Esophagus muscularis mucosa (tissue), 4 donors: ENCODE measurements around the gene GAS2. TPM values are rescaled to one million over a fixed set of nuclear protein-coding genes. Genes with fewer than 3 reads are reported as not detected.
A peak's percentile ranks its signal among the peaks of the same experiment; 100 is the strongest.

Source experiments
- DNase-seq: peaks from one replicate; pipeline ENCODE4 v3.0.0-alpha.2; 2017; ENCODE audit errors: extremely low spot score
- H3K27ac ChIP-seq, 4 donors: fragments of 200-600 bp; sonication (generic); replicated peaks in 1 of 4; 1 replicate in 3 of 4; 2 replicates in 1 of 4; pipeline ENCODE4 v1.5.1; 2016 to 2019; ENCODE audit warnings: mild to moderate bottlenecking in 1 of 4
- H3K27me3 ChIP-seq, 4 donors: fragments of 200-600 bp; sonication (generic); one replicate each; pipeline versions ENCODE4 v1.5.1 to v1.6.0; 2016 to 2019
- H3K36me3 ChIP-seq, 4 donors: fragments of 200-600 bp; sonication (generic); one replicate each; pipeline ENCODE4 v1.5.1; 2016 to 2019
- H3K4me1 ChIP-seq, 4 donors: fragments of 200-600 bp; sonication (generic); one replicate each; pipeline ENCODE4 v1.5.1; 2016 to 2019
- H3K4me3 ChIP-seq, 4 donors: fragments of 200-600 bp; sonication (generic); 1 replicate in 2 of 4; 2 replicates in 2 of 4; pipeline ENCODE4 v1.5.1; 2016 to 2019; ENCODE audit warnings: mild to moderate bottlenecking in 4 of 4, moderate library complexity in 1 of 4
- H3K9me3 ChIP-seq, 4 donors: fragments of 200-600 bp; sonication (generic); 1 replicate in 3 of 4; 2 replicates in 1 of 4; pipeline ENCODE4 v1.5.1; 2016 to 2019
- CTCF ChIP-seq, 3 experiments: fragments of 200-600 bp in 2 of 3; fragments of 450-650 bp in 1 of 3; sonication (generic) in 2 of 3; IDR thresholded peaks; one replicate each; pipeline ENCODE4 v1.5.1; 2017 to 2019; ENCODE audit warnings: antibody characterized with exemption in 3 of 3, mild to moderate bottlenecking in 2 of 3, moderate library complexity in 1 of 3
- EP300 ChIP-seq: sonication (generic); formaldehyde crosslinking; IDR thresholded peaks from one replicate; pipeline ENCODE4 v1.6.1; 2017; ENCODE audit warnings: antibody characterized with exemption
- POLR2A ChIP-seq: fragments of 450-650 bp; IDR thresholded peaks from one replicate; pipeline ENCODE4 v1.6.1; 2017; ENCODE audit warnings: antibody characterized with exemption, moderate library complexity, mild to moderate bottlenecking, low read depth
- POLR2AphosphoS5 ChIP-seq, 2 donors: sonication (generic); formaldehyde crosslinking; IDR thresholded peaks; one replicate each; pipeline ENCODE4 v1.6.1; 2017; ENCODE audit warnings: antibody characterized with exemption in 2 of 2
- WGBS: methylation state at CpG from one replicate; pipeline ENCODE4 v1.1.5; 2018; 5-methylcytosine and 5-hydroxymethylcytosine counted together
- intact Hi-C: fragments of 100-400 bp; cut with DNase I; formaldehyde crosslinking; loops from one replicate; pipeline ENCODE4 v1.15.1; 2023
- total RNA-seq, 4 donors: library from RNA; depleted of rRNA; stranded (reverse); fragments of >200 nt; gene quantifications; one replicate each; pipeline versions ENCODE4 v1.1.0 to v1.2.1, GENCODE V29; 2016

The GAS2 gene
- total RNA-seq, 4 donors from 2014 or later = 0.65 to 4.2 (median 1.4) TPM

GRCh38 chr11:22809893-22810292 lies 143.5 kb downstream of the GAS2 start:
- Histone ChIP-seq H3K27me3 (no peaks in the 10 kb centered on the region), H3K4me3 (no peak overlapping the region), H3K4me1 (peaks cover 0 to 10% (median 4%) of the 10 kb centered on the region in 4 donors), H3K27ac (no peak overlapping the region), H3K36me3 (no peaks in the 10 kb centered on the region), H3K9me3 (no peaks in the 10 kb centered on the region)
- 76% methylated on average over 3 of the region's 3 CpGs for WGBS
- DNase-seq = no peak
- TF ChIP-seq POLR2AphosphoS5 (IDR thresholded peaks at IDR 0.05) (no peak), EP300 (no peak), POLR2A (no peak), CTCF (IDR thresholded peaks at IDR 0.05) (no peak)
- intact Hi-C loops = no loop called here

- no peak overlapping the region for H3K4me3 ChIP-seq
- H3K36me3 ChIP-seq = peaks cover 3 to 82% (median 40%) of the 10 kb centered on the region in 4 donors
- H3K9me3 ChIP-seq = no peaks in the 10 kb centered on the region
- WGBS = 94% methylated on average over 2 of the region's 2 CpGs
- no peaks in the 10 kb centered on the region for H3K27me3 ChIP-seq
- no peak overlapping the region for H3K27ac ChIP-seq
- DNase-seq = no peak
- TF ChIP-seq EP300 (no peak), POLR2A (no peak), POLR2AphosphoS5 (IDR thresholded peaks at IDR 0.05) (no peak), CTCF (IDR thresholded peaks at IDR 0.05) (no peak)
- no peaks in the 10 kb centered on the region for H3K4me1 ChIP-seq
- intact Hi-C loops = loop anchor here (10.0 kb wide), 1 partner anchor 197 kb away; the partner anchor contains the start of gene FANCF
These were observed 155.8 kb downstream of the GAS2 start for GRCh38 chr11:22822203-22822602.

- H3K9me3 ChIP-seq = no peaks in the 10 kb centered on the region
- DNase-seq = no peak
- H3K36me3 ChIP-seq = peaks cover 0 to 27% (median 15%) of the 10 kb centered on the region in 4 donors
- WGBS = 69% methylated on average over 6 of the region's 6 CpGs
- peak overlapping the region in 3 of 4 donors; percentile 74 to 90 (median 90) for H3K4me3 ChIP-seq
- TF ChIP-seq EP300 (no peak), CTCF (IDR thresholded peaks at IDR 0.05) (no peak), POLR2A (no peak), POLR2AphosphoS5 (IDR thresholded peaks at IDR 0.05) (no peak)
- intact Hi-C loops = loop anchor here (10.0 kb wide), 1 partner anchor 204 kb away; the partner anchor contains the start of gene FANCF
- peaks cover 4 to 16% (median 12%) of the 10 kb centered on the region in 4 donors for H3K4me1 ChIP-seq
- no peaks in the 10 kb centered on the region for H3K27me3 ChIP-seq
- no peak overlapping the region for H3K27ac ChIP-seq
These were observed 162.0 kb downstream of the GAS2 start for GRCh38 chr11:22828373-22828772.

GRCh38 chr11:22829231-22830081 lies 163.0 kb downstream of the GAS2 start, which contains the start of gene SVIP:
TSS of gene SVIP (minus strand) at chr11:22829801. CDS start at chr11:22829748, 53 bp downstream.
- H3K27ac ChIP-seq = peak within 1 kb of the TSS; percentile 85 to 89 (median 86)
- peak within 1 kb of the TSS; percentile 74 to 94 (median 90) for H3K4me3 ChIP-seq
- peaks cover 0 to 20% (median 10%) of the 10 kb centered on the region in 4 donors for H3K36me3 ChIP-seq
- no peaks in the 10 kb centered on the region for H3K27me3 ChIP-seq
- peak; percentile 97 for DNase-seq
- H3K4me1 ChIP-seq = peaks cover 4 to 16% (median 12%) of the 10 kb centered on the region in 4 donors
- intact Hi-C loops = loop anchor here (10.0 kb wide), 1 partner anchor 205 kb away; the partner anchor contains the start of gene FANCF
- H3K9me3 ChIP-seq = no peaks in the 10 kb centered on the region
- under 1% methylated on average over 44 of the region's 79 CpGs for WGBS
- peak; percentile 28 for TF ChIP-seq POLR2A
- peak; percentile 65 to 71 (median 71) for TF ChIP-seq CTCF (IDR thresholded peaks at IDR 0.05)
- no peak for TF ChIP-seq EP300
- TF ChIP-seq POLR2AphosphoS5 (IDR thresholded peaks at IDR 0.05) = peak; percentile 74 to 91
